ENCODE data around the gene CT47C1.

DNA sequence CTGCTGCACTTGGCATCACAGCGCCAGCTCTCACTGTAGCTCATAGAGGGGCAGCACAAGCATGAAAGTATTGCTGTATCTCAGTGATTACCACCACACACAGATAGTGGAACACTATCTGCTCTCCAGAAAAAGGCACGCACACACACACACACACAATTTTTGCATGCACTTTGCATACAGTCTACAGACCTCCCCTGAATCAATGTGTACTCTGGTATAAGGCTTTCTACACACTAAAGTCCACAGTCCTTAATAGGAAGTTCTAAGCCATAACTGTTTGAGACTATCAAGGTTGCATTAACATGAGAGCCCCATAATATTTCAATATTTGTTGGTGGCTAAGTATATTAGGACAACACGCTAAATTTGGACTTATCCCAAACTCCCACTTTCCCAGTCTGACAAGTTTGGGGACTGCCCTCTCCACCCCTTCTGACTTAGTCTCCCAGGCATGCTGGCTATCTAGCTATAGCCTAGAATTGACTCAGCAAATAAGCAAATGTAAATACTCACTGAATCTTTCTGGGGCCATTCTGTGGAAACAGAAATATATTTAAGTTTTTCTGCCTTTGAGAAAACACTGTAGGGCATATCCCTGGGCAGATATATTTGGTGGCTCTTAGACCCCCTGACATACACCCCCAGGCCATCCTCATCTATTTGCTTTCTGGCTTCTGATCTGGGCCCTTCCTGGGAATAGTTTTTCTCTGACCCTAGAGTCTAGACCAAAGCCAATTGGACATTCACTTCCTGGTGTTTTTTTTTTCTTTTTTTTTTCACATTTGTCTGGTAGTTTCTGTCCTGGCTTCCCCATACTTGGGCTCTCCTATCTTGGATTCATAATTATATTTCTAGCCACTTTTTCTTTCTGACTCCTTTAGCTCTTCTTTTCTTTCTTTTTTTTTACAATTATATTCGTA, 36.4 kb upstream of the CT47C1 start:
- TF ChIP-seq, protein P1, sequence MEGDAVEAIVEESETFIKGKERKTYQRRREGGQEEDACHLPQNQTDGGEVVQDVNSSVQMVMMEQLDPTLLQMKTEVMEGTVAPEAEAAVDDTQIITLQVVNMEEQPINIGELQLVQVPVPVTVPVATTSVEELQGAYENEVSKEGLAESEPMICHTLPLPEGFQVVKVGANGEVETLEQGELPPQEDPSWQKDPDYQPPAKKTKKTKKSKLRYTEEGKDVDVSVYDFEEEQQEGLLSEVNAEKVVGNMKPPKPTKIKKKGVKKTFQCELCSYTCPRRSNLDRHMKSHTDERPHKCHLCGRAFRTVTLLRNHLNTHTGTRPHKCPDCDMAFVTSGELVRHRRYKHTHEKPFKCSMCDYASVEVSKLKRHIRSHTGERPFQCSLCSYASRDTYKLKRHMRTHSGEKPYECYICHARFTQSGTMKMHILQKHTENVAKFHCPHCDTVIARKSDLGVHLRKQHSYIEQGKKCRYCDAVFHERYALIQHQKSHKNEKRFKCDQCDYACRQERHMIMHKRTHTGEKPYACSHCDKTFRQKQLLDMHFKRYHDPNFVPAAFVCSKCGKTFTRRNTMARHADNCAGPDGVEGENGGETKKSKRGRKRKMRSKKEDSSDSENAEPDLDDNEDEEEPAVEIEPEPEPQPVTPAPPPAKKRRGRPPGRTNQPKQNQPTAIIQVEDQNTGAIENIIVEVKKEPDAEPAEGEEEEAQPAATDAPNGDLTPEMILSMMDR (IDR thresholded peaks at IDR 0.05), result no peak
- no peak for TF ChIP-seq POLR2AphosphoS5 (IDR thresholded peaks at IDR 0.05)
- no peak for TF ChIP-seq POLR2A (IDR thresholded peaks at IDR 0.05)
- TF ChIP-seq EP300 (IDR thresholded peaks at IDR 0.05), result no peak
